Sigmoid colon (tissue), 4 donors: Measurements from ENCODE around the gene C1orf226.

Source experiments
- EP300 ChIP-seq, 4 donors: sonication (generic); formaldehyde crosslinking; IDR thresholded peaks; one replicate each; pipeline ENCODE4 v1.6.1; 2017; ENCODE audit warnings: antibody characterized with exemption in 4 of 4
- POLR2A ChIP-seq, 2 donors: fragments of 450-650 bp; IDR thresholded peaks; one replicate each; pipeline ENCODE4 v1.6.1; 2016; ENCODE audit warnings: antibody characterized with exemption in 2 of 2, mild to moderate bottlenecking in 2 of 2, moderate library complexity in 2 of 2
- POLR2AphosphoS5 ChIP-seq, 4 donors: sonication (generic); formaldehyde crosslinking; IDR thresholded peaks; one replicate each; pipeline ENCODE4 v1.6.1; 2017; ENCODE audit warnings: antibody characterized with exemption in 4 of 4
- TF ChIP-seq, protein P1 (sequence below), 4 experiments: fragments of 450-650 bp in 3 of 4; fragments of 200-600 bp in 1 of 4; IDR thresholded peaks; one replicate each; pipeline ENCODE4 v1.5.1; 2016 to 2019; ENCODE audit warnings: antibody characterized with exemption in 4 of 4, mild to moderate bottlenecking in 3 of 4, moderate library complexity in 2 of 4

DNA sequence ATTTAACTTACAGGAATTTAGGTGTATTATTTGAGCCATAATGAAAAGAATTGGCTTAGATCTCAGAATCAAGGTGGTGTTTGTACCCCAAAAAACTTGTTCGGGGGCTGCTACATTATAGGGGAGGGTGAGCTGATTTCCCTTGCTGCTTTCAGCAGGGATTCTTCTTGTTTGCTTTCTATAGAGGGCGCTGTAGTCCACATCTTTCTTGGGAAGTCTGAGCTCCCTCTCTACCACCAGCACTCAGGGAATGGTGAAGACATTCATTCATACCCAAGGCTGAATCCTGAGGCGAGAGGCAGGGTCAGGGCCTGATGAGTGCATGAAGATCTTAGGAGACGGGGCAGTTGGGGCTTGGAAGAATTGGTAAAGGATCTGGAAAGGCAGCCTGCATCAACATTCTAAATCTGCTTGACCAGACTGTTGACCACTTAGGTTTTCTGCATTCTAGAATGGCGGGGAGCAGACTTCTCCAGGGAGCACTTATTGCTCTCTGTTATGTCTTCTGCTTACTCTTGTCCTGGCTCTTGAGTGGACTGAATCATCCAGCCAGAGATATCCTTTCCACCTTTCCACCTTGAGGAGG, 23.8 kb upstream of the C1orf226 start:
- TF ChIP-seq EP300 (IDR thresholded peaks at IDR 0.05) (no peak), POLR2AphosphoS5 (IDR thresholded peaks at IDR 0.05) (no peak), POLR2A (IDR thresholded peaks at IDR 0.05) (no peak)
- TF ChIP-seq, protein P1, sequence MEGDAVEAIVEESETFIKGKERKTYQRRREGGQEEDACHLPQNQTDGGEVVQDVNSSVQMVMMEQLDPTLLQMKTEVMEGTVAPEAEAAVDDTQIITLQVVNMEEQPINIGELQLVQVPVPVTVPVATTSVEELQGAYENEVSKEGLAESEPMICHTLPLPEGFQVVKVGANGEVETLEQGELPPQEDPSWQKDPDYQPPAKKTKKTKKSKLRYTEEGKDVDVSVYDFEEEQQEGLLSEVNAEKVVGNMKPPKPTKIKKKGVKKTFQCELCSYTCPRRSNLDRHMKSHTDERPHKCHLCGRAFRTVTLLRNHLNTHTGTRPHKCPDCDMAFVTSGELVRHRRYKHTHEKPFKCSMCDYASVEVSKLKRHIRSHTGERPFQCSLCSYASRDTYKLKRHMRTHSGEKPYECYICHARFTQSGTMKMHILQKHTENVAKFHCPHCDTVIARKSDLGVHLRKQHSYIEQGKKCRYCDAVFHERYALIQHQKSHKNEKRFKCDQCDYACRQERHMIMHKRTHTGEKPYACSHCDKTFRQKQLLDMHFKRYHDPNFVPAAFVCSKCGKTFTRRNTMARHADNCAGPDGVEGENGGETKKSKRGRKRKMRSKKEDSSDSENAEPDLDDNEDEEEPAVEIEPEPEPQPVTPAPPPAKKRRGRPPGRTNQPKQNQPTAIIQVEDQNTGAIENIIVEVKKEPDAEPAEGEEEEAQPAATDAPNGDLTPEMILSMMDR (IDR thresholded peaks at IDR 0.05), result no peak
